Activated T-helper 17 cell treated with anti-CD3 and anti-CD28 coated beads, Interleukin-2, amount 50 U/mL, for 72 hours (primary cell): ENCODE data around the gene RAC2. TPM values are rescaled to one million over a fixed set of nuclear protein-coding genes. Genes with fewer than 3 reads are reported as not detected.
A peak's percentile ranks its signal among the peaks of the same experiment; 100 is the strongest.

Experiments
- ATAC-seq: fragments of 150-1000 bp; cut with Tn5 transposase; replicated peaks from 2 replicates; pipeline ENCODE4 v1.10.0; 2021; ENCODE audit warnings: mild to moderate bottlenecking, moderate library complexity
- H3K27ac Mint-ChIP-seq: one replicate; pipeline ENCODE4 v1.8.0; 2022; ENCODE audit warnings: mixed read lengths
- H3K27me3 Mint-ChIP-seq: one replicate; pipeline ENCODE4 v1.8.0; 2022; ENCODE audit warnings: mixed read lengths
- H3K36me3 Mint-ChIP-seq: one replicate; pipeline ENCODE4 v1.8.0; 2022; ENCODE audit warnings: low read depth, mild to moderate bottlenecking, mixed read lengths
- H3K4me1 Mint-ChIP-seq: one replicate; pipeline ENCODE4 v1.8.0; 2022; ENCODE audit warnings: mixed read lengths
- H3K4me3 Mint-ChIP-seq: one replicate; pipeline ENCODE4 v1.8.0; 2022; ENCODE audit warnings: mild to moderate bottlenecking, mixed read lengths
- H3K9me3 Mint-ChIP-seq: one replicate; pipeline ENCODE4 v1.8.0; 2022; ENCODE audit warnings: mixed read lengths
- total RNA-seq, 2 donors: library from RNA; stranded (reverse); gene quantifications; one replicate each; pipeline ENCODE4 v1.2.3, GENCODE V29; 2022

RAC2 gene
- total RNA-seq = 1,000 to 10,000 TPM in 1 of 2 donors, 100 to 1,000 TPM in 1; 674 to 1,069 TPM

- peak within 1 kb of the TSS; percentile 89 for H3K27ac Mint-ChIP-seq
- peak; percentile 64 for ATAC-seq
- no peaks in the 10 kb centered on the region for H3K27me3 Mint-ChIP-seq
- no peaks in the 10 kb centered on the region for H3K9me3 Mint-ChIP-seq
- peaks cover 51% of the 10 kb centered on the region for H3K36me3 Mint-ChIP-seq
- peaks cover 22% of the 10 kb centered on the region for H3K4me1 Mint-ChIP-seq
- H3K4me3 Mint-ChIP-seq = peak within 1 kb of the TSS; percentile 86
Observed at GRCh38 chr22:37244114-37244921, at the start of gene RAC2. TSS of gene RAC2 (minus strand) at chr22:37244269. CDS start at chr22:37244148, 121 bp downstream.

DNA sequence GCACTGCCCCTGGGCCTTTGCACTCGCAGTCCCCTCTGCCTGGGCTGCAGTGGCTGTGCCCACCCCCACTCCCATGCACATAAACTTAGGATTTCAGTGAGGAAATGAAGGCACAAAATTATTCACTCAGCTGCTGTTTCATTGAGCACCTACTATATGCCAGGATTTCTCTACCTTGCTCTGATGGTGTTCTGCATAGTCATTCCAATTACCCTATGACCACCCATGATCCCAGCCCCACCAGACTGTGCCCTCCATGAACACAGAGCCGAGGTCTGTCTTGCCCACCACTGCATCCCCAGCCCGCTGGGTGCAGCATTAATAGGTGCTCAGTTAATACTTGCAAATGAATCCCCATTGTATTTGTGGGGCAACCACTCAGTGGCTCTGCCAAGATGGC, 49.1 kb upstream of the RAC2 start:
- ATAC-seq = no peak
- H3K27me3 Mint-ChIP-seq = no peaks in the 10 kb centered on the region
- H3K27ac Mint-ChIP-seq = no peak overlapping the region
- H3K4me1 Mint-ChIP-seq = peaks cover 45% of the 10 kb centered on the region
- peaks cover 93% of the 10 kb centered on the region for H3K36me3 Mint-ChIP-seq
- no peaks in the 10 kb centered on the region for H3K9me3 Mint-ChIP-seq
- H3K4me3 Mint-ChIP-seq = no peak overlapping the region

- Mint-ChIP-seq H3K27me3 (no peaks in the 10 kb centered on the region), H3K36me3 (peaks cover 93% of the 10 kb centered on the region), H3K27ac (peak overlapping the region; percentile 59), H3K4me1 (peaks cover 45% of the 10 kb centered on the region), H3K4me3 (no peak overlapping the region), H3K9me3 (no peaks in the 10 kb centered on the region)
- no peak for ATAC-seq
Observed at GRCh38 chr22:37292641-37293040, 48.6 kb upstream of the RAC2 start.

DNA sequence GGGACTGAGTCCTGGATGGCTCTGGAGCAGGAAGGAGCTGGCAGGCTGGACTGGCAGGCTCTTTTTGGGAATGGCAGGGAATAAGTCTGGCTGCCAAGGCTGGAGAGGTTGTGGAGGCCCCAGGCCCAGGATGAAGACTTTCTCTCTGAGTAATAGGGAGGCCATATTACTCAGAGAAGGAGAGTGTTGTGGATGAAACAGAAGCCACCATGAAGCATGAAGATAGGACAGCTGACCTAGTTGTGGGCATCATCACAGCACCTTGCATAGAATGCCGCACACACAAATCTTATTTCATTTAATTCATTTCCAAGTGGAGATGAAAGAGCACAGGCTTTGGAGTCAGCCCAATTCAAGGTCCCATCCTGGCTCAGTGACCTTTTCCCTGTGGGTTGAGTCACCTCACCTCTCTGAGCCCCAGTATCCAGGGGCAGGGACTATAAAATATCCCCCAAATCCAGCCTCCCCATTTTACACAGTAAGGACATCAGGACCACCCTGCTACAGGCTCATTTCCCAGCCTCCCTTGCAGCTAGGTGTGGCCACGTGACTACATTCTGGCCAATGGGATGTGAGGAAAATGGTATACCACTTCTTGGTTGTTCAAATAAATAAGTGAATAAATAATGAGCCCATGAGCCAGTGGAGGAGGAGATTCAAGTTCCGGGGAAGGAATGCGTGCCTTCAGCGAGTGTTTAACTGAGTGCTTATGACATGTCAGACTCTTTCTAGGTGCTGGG, 47.7 kb upstream of the RAC2 start:
- H3K4me3 Mint-ChIP-seq = peak overlapping the region; percentile 48
- H3K9me3 Mint-ChIP-seq = no peaks in the 10 kb centered on the region
- H3K27ac Mint-ChIP-seq = peak overlapping the region; percentile 59
- no peaks in the 10 kb centered on the region for H3K27me3 Mint-ChIP-seq
- ATAC-seq = peak; percentile 85
- H3K36me3 Mint-ChIP-seq = peaks cover 93% of the 10 kb centered on the region
- peaks cover 54% of the 10 kb centered on the region for H3K4me1 Mint-ChIP-seq

DNA sequence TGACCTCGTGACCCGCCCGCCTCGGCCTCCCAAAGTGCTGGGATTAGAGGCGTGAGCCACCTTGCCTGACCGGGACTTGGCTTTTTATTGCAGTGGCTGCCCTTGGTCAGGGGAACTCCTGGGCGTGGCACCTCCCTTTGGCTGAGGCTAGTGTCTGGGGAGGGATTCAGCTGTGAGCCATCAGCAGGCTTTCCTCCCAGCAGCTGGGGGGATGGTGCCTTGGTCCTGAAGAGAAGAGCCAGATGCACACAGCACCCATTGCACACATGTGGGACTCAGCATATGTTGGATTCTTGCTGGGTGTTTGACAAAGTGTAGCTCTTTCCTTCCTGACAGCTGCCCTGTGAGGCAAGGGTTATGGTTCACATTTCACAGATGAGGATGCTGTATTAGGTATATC, 46.7 kb upstream of the RAC2 start:
- Mint-ChIP-seq H3K27me3 (no peaks in the 10 kb centered on the region), H3K27ac (peak overlapping the region; percentile 59), H3K36me3 (peaks cover 93% of the 10 kb centered on the region), H3K4me3 (peak overlapping the region; percentile 48), H3K9me3 (no peaks in the 10 kb centered on the region), H3K4me1 (peaks cover 62% of the 10 kb centered on the region)
- no peak for ATAC-seq

GRCh38 chr22:37289156-37289735, 45.2 kb upstream of the RAC2 start:
- H3K27ac Mint-ChIP-seq = peak overlapping the region; percentile 54
- peaks cover 93% of the 10 kb centered on the region for H3K36me3 Mint-ChIP-seq
- no peaks in the 10 kb centered on the region for H3K9me3 Mint-ChIP-seq

DNA sequence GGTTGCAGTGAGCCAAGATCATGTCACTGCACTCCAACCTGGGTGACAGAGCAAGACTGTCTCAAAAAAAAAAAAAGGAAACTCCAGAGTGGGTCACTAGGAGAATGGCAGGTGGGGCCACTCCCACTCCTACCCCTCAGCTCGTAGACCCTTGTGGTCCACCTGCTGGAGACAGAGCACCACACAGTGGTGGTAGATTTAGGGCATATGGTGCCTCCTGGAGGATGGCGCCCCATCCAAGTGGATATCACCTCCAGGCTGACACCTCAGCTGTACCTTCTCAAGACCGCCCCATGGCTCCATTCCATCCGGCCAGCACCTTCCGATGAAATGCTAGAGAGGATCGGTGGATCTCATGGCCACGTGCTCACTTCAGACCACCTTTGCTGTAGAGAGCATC, 44.5 kb upstream of the RAC2 start:
- Mint-ChIP-seq H3K4me3 (peak overlapping the region; percentile 43), H3K27me3 (no peaks in the 10 kb centered on the region), H3K4me1 (peaks cover 68% of the 10 kb centered on the region), H3K9me3 (no peaks in the 10 kb centered on the region), H3K36me3 (peaks cover 96% of the 10 kb centered on the region), H3K27ac (no peak overlapping the region)
- no peak for ATAC-seq

More at GRCh38 chr22:37289156-37289735, 45.2 kb upstream of the RAC2 start:
- Mint-ChIP-seq H3K4me3 (peak overlapping the region; percentile 43), H3K4me1 (peaks cover 69% of the 10 kb centered on the region), H3K27me3 (no peaks in the 10 kb centered on the region)
- peak; percentile 56 for ATAC-seq

GRCh38 chr22:37287550-37287951, 43.5 kb upstream of the RAC2 start:
- Mint-ChIP-seq H3K27me3 (no peaks in the 10 kb centered on the region), H3K27ac (peak overlapping the region; percentile 84), H3K9me3 (no peaks in the 10 kb centered on the region), H3K36me3 (peaks cover 96% of the 10 kb centered on the region), H3K4me3 (peak overlapping the region; percentile 98), H3K4me1 (peaks cover 67% of the 10 kb centered on the region)
- ATAC-seq = peak; percentile 50

- H3K4me3 Mint-ChIP-seq = peak overlapping the region; percentile 98
- H3K9me3 Mint-ChIP-seq = no peaks in the 10 kb centered on the region
- peaks cover 64% of the 10 kb centered on the region for H3K4me1 Mint-ChIP-seq
- peak overlapping the region; percentile 26 for H3K27ac Mint-ChIP-seq
- ATAC-seq = no peak
- no peaks in the 10 kb centered on the region for H3K27me3 Mint-ChIP-seq
- H3K36me3 Mint-ChIP-seq = peaks cover 83% of the 10 kb centered on the region
Observed at GRCh38 chr22:37285937-37286336, 41.9 kb upstream of the RAC2 start.

GRCh38 chr22:37284805-37285355, 40.8 kb upstream of the RAC2 start:
- no peaks in the 10 kb centered on the region for H3K9me3 Mint-ChIP-seq
- no peak for ATAC-seq

DNA sequence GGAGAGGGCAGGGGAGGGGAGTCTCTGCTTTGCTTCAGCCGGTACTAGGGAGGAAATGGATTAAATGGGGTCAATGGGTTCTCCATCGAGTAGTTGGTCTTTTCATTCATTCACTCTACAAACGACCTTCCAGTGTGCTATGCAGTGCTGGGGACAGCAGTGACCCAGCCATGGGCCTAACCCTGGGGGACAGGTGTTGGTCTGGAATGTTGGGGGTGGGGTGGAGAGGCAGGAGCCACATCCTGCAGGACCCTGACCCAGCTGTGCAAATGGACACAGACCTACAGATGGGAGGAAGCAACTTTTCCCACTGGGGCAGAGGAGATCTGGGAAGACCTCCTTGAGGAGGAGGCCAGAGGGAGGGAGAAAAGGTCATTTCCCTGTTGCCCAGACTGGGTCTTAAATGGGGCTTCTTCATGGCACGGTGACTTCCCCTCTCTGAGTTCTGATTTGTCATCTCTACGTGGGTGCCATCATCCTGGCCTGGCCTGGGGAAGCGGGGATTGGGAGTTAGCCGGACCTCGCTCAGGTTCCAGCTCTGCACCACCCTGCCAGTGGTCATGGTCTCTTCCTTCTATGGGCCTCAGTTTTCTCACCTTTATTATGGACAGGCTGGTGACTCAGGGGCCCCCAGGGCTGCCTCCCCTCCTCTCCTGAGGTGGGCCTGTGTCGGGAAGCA, 40.2 kb upstream of the RAC2 start:
- no peak for ATAC-seq
- no peaks in the 10 kb centered on the region for H3K9me3 Mint-ChIP-seq
- no peaks in the 10 kb centered on the region for H3K27me3 Mint-ChIP-seq
- peak overlapping the region; percentile 88 for H3K27ac Mint-ChIP-seq
- H3K36me3 Mint-ChIP-seq = peaks cover 67% of the 10 kb centered on the region
- peak overlapping the region; percentile 98 for H3K4me3 Mint-ChIP-seq
- peaks cover 56% of the 10 kb centered on the region for H3K4me1 Mint-ChIP-seq

More at GRCh38 chr22:37284805-37285355, 40.8 kb upstream of the RAC2 start:
- Mint-ChIP-seq H3K27me3 (no peaks in the 10 kb centered on the region), H3K4me3 (peak overlapping the region; percentile 98), H3K36me3 (peaks cover 73% of the 10 kb centered on the region), H3K27ac (peak overlapping the region; percentile 88), H3K4me1 (peaks cover 61% of the 10 kb centered on the region)

DNA sequence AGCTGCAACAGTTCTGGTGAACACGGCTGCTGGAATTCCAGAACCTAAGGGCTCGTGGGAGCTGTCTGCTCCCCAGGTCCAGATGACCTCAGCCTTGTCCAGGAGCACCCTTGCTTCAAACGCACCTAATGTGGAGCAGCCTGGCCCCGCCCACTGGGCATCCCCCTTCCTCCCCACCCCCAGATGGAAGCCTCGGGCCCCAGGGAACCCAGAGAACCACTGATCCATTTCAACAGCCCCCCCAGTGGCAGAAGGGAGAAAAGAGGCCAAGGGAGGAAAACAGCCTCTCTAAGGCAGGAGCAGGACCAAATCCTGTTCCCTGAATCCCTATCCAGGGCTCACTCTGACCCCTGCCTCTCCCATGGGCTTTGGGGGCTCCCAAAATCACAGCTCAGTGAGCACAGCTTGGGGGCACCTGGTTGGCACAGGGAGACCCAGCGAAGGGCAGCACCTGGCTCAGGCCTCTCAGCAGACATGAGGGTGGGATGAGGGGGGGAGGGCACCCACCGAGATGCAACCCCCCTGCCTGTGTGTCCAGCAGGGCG, 39.4 kb upstream of the RAC2 start:
- Mint-ChIP-seq H3K27me3 (no peaks in the 10 kb centered on the region), H3K4me3 (peak overlapping the region; percentile 98), H3K9me3 (no peaks in the 10 kb centered on the region), H3K27ac (peak overlapping the region; percentile 88), H3K36me3 (peaks cover 59% of the 10 kb centered on the region), H3K4me1 (peaks cover 50% of the 10 kb centered on the region)
- ATAC-seq = peak; percentile 37

DNA sequence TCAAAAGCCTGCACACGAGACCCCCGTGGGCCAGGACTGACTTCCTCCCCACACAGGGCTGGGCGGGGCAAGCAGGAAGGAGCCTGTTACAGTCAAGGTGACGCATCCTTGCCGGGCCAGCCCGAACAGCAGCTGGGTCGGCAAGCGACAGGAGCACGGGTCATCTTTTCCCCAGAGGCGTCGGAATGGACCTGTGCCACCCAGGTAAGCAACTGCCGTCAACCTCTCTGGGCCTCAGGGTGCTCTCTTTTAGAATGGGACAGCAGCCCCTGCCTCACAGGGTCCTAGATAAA, 38.3 kb upstream of the RAC2 start, which contains the start of gene CYTH4:
Gene CYTH4 (plus strand): TSS at position 124 of the 293 bp plus-strand sequence. CDS start 62 bp downstream, at position 186.
- H3K4me1 Mint-ChIP-seq = peaks cover 49% of the 10 kb centered on the region
- H3K9me3 Mint-ChIP-seq = no peaks in the 10 kb centered on the region
- H3K36me3 Mint-ChIP-seq = peaks cover 49% of the 10 kb centered on the region
- ATAC-seq = peak; percentile 92
- H3K27me3 Mint-ChIP-seq = no peaks in the 10 kb centered on the region
- peak within 1 kb of the TSS; percentile 88 for H3K27ac Mint-ChIP-seq
- peak within 1 kb of the TSS; percentile 98 for H3K4me3 Mint-ChIP-seq
